ENCODE measurements around the gene TMEFF2.

DNA sequence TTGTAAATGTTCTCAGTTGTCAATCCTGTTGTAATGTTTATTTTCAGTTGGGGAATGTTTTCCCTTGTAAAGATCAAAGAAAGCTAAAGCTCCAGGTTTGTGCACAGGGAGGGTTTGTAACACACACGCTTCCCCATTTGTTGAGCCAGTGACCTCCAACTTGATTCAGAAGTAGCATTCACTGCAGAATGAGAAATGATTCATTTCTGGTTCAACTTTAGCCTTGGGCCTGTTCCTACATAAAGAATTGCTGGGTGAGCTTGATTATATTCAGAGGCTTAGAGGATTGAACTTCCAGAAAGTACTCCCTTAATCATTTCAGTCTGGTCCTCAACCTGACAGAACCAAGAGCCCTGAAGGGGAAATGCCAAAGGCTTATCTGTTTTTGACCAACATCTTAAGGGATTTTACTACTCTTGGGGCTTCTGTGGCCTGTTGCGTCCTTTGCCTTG lies 277.3 kb downstream of the TMEFF2 start:
- TF ChIP-seq CTCF (IDR thresholded peaks at IDR 0.05; ENCODE audit: low read depth, low read length, missing input control) (no peak), ZBTB33 (IDR thresholded peaks at IDR 0.05) (no peak), REST (IDR thresholded peaks at IDR 0.05) (no peak), FOXA1 (IDR thresholded peaks at IDR 0.05) (no peak), TAF1 (conservative IDR thresholded peaks at IDR 0.05) (no peak), SP1 (IDR thresholded peaks at IDR 0.05) (no peak), RAD21 (IDR thresholded peaks at IDR 0.05) (no peak), YY1 (IDR thresholded peaks at IDR 0.05) (no peak), HNF4G (IDR thresholded peaks at IDR 0.05) (no peak), GABPA (IDR thresholded peaks at IDR 0.05 in 1 of 2, conservative IDR thresholded peaks at IDR 0.05 in 1 of 2) (no peak)
- TF ChIP-seq, protein P1, sequence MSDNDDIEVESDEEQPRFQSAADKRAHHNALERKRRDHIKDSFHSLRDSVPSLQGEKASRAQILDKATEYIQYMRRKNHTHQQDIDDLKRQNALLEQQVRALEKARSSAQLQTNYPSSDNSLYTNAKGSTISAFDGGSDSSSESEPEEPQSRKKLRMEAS (IDR thresholded peaks at IDR 0.05), result no peak
- TF ChIP-seq, protein P2, sequence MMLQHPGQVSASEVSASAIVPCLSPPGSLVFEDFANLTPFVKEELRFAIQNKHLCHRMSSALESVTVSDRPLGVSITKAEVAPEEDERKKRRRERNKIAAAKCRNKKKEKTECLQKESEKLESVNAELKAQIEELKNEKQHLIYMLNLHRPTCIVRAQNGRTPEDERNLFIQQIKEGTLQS (IDR thresholded peaks at IDR 0.05), result no peak
